ENCODE measurements around the gene ADRB2. TPM values are rescaled to one million over a fixed set of nuclear protein-coding genes. Genes with fewer than 3 reads are reported as not detected.

Gene ADRB2
- total RNA-seq, 1 experiment from 2014 or later: 0.25 TPM

DNA sequence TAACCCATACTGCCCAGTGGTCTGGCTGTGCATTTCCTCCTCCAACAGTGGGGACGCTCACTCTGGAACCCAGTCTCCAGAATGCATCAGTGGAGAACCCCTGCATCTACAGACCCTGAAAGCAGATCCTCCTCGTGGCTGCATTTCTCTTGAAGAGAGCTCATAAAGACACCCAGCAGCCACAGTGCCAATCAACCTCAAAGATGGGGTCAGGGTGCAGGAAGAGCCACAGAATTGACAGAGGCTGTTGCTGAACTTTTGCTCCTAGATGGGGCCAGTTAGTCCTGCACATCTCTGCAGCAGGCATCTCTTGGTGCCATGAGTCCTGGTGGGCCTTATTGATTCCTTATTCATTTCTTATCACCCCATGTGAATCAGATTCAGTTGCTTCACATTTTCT, 39.6 kb downstream of the ADRB2 start:
- Histone ChIP-seq H3K4me1 (ENCODE audit: control insufficient read depth in 1 of 2, insufficient read depth in 2 of 2, low read length in 2 of 2) (no peaks in the 10 kb centered on the region), H3K27ac (ENCODE audit: low read depth, low read length) (no peak overlapping the region), H3K9ac (ENCODE audit: low read length) (no peak overlapping the region), H3K36me3 (ENCODE audit: control insufficient read depth in 1 of 2, insufficient read depth in 2 of 2, low read length in 2 of 2) (no peaks in the 10 kb centered on the region), H3K9me2 (ENCODE audit: insufficient read depth) (no peaks in the 10 kb centered on the region; the same call in 1 of the 2 replicates), H2AFZ (ENCODE audit: low read depth, low read length, poor library complexity, severe bottlenecking) (no peak overlapping the region), H3K4me3 (replicated peaks in 1 of 2; ENCODE audit: low read depth in 1 of 2, low read length in 2 of 2) (no peak overlapping the region), H3K79me2 (ENCODE audit: insufficient read depth, low read length) (no peaks in the 10 kb centered on the region), H3K9me3 (ENCODE audit: control insufficient read depth in 1 of 2, insufficient read depth in 1 of 2, low read depth in 1 of 2, low read length in 2 of 2) (no peaks in the 10 kb centered on the region), H3K27me3 (ENCODE audit: insufficient read depth, low read length) (no peaks in the 10 kb centered on the region), H4K20me1 (ENCODE audit: insufficient read depth) (no peaks in the 10 kb centered on the region), H3K4me2 (ENCODE audit: low read length) (no peak overlapping the region)
- POLR2A ChIA-PET: no interaction called here
- no TSS peak for BruUV-seq (replicated peaks)
- RAD21 ChIA-PET (ENCODE audit: low non-redundant PET in 1 of 2, low total read pairs in 2 of 2, uncharacterized antibody in 2 of 2, unreplicated experiment in 2 of 2): no interaction called here
- DNase-seq (ENCODE audit: low read depth, low spot score) (no peak), ATAC-seq (no peak)
- CTCF ChIA-PET: no interaction called here
- TF ChIP-seq EGR1 (IDR thresholded peaks at IDR 0.05; ENCODE audit: low read depth) (no peak), CBX3 (IDR thresholded peaks at IDR 0.05; ENCODE audit: low read depth) (no peak), SRF (IDR thresholded peaks at IDR 0.05; ENCODE audit: low read depth) (no peak), ELF1 (IDR thresholded peaks at IDR 0.05; ENCODE audit: borderline replicate concordance, low read depth) (no peak), CTCF (IDR thresholded peaks at IDR 0.05 in 2 of 3, conservative IDR thresholded peaks at IDR 0.05 in 1 of 3; ENCODE audit: borderline replicate concordance in 1 of 3, insufficient read depth in 1 of 3, low read depth in 2 of 3, low read length in 2 of 3) (no peak), ZFX (IDR thresholded peaks at IDR 0.05) (no peak), POLR2A (IDR thresholded peaks at IDR 0.05; ENCODE audit: borderline replicate concordance, extremely low read depth, insufficient read depth, insufficient read length) (no peak), JUND (IDR thresholded peaks at IDR 0.05) (no peak), CEBPB (IDR thresholded peaks at IDR 0.05; ENCODE audit: low read depth) (no peak)
- intact Hi-C loops (cut with micrococcal nuclease): no loop called here

DNA sequence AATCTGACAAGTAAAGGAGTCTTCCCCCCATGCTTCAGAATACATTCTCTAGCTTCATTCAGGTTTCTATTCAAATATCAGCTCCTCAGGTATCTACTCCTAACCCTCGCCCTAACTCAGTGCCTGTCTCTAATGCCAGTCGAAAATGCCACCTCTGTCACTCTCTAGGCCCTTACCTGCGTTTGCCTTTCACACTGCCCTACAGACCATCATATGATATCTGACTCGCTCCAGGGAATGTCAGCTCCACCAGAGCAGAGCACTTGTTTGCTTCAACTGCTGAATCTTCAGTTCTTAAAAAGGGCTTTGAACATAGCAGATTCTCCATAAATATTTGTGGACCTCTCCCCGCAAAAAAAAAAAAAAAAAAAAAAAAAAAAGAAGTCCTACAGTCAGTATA, 46.7 kb downstream of the ADRB2 start:
- RAD21 ChIA-PET (ENCODE audit: low non-redundant PET in 1 of 2, low total read pairs in 2 of 2, uncharacterized antibody in 2 of 2, unreplicated experiment in 2 of 2): no interaction called here
- intact Hi-C loops (cut with micrococcal nuclease): no loop called here
- BruUV-seq (replicated peaks): no TSS peak
- Histone ChIP-seq H3K36me3 (ENCODE audit: control insufficient read depth in 1 of 2, insufficient read depth in 2 of 2, low read length in 2 of 2) (no peaks in the 10 kb centered on the region), H3K4me3 (replicated peaks in 1 of 2; ENCODE audit: low read depth in 1 of 2, low read length in 2 of 2) (no peak overlapping the region), H3K27ac (ENCODE audit: low read depth, low read length) (no peak overlapping the region), H3K9ac (ENCODE audit: low read length) (no peak overlapping the region), H4K20me1 (ENCODE audit: insufficient read depth) (no peaks in the 10 kb centered on the region), H3K9me2 (ENCODE audit: insufficient read depth) (no peaks in the 10 kb centered on the region), H3K4me1 (ENCODE audit: control insufficient read depth in 1 of 2, insufficient read depth in 2 of 2, low read length in 2 of 2) (no peaks in the 10 kb centered on the region), H3K27me3 (ENCODE audit: insufficient read depth, low read length) (no peaks in the 10 kb centered on the region), H2AFZ (ENCODE audit: low read depth, low read length, poor library complexity, severe bottlenecking) (no peak overlapping the region), H3K79me2 (ENCODE audit: insufficient read depth, low read length) (no peaks in the 10 kb centered on the region), H3K4me2 (ENCODE audit: low read length) (no peak overlapping the region), H3K9me3 (ENCODE audit: control insufficient read depth in 1 of 2, insufficient read depth in 1 of 2, low read depth in 1 of 2, low read length in 2 of 2) (no peaks in the 10 kb centered on the region)
- TF ChIP-seq EZH2phosphoT487 (IDR thresholded peaks at IDR 0.05; ENCODE audit: borderline replicate concordance): no peak
- TF ChIP-seq, protein P1, sequence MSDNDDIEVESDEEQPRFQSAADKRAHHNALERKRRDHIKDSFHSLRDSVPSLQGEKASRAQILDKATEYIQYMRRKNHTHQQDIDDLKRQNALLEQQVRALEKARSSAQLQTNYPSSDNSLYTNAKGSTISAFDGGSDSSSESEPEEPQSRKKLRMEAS (IDR thresholded peaks at IDR 0.05): no peak
- TF ChIP-seq ELF1 (IDR thresholded peaks at IDR 0.05; ENCODE audit: borderline replicate concordance, low read depth): no peak
- no peak for TF ChIP-seq YY1 (IDR thresholded peaks at IDR 0.05; ENCODE audit: extremely low read depth, insufficient replicate concordance, low read depth, low read length)
- TF ChIP-seq FOSL1 (IDR thresholded peaks at IDR 0.05; ENCODE audit: low read depth): no peak
- no peak for TF ChIP-seq ZFX (IDR thresholded peaks at IDR 0.05)
- no peak for TF ChIP-seq ZBTB33 (IDR thresholded peaks at IDR 0.05; ENCODE audit: extremely low read depth, insufficient replicate concordance, low read length)
- no peak for TF ChIP-seq EGR1 (IDR thresholded peaks at IDR 0.05; ENCODE audit: low read depth)
- ATAC-seq (no peak), DNase-seq (ENCODE audit: low read depth, low spot score) (no peak)
- POLR2A ChIA-PET: no interaction called here
- CTCF ChIA-PET: no interaction called here

Measured in HCT116 (cell line).